MV-4-11 (cell line): ENCODE results near the gene ZNF207.
"Not testable (repeated sequence)": the region's sequence is repeated elsewhere in the genome, so short reads cannot be mapped to it uniquely, and the experiment has no call there.

ENCODE experiments used
- DNase-seq: peaks from one replicate; lab custom pipeline; 2025; lab: John Stamatoyannopoulos, UW

Gene ZNF207

DNA sequence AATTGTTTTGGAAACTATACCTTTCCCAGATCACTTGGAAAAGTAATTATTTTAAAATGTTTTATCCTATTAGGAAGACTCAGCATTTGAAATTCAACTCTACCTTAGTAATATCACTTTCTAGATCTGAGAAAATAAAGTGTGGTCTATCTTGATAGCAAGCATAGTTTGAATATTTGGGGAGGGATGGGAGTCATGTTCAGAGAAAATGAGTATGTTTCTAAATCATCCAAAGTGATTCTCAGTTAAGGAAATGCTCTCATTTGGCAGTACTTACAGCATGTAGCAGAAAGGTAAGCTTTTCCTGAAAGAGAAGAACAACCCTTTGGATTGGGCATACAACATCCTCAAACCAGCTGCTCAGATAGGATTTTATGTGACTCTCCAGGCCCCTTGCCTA, 14.9 kb upstream of the ZNF207 start:
- no peak for DNase-seq

DNA sequence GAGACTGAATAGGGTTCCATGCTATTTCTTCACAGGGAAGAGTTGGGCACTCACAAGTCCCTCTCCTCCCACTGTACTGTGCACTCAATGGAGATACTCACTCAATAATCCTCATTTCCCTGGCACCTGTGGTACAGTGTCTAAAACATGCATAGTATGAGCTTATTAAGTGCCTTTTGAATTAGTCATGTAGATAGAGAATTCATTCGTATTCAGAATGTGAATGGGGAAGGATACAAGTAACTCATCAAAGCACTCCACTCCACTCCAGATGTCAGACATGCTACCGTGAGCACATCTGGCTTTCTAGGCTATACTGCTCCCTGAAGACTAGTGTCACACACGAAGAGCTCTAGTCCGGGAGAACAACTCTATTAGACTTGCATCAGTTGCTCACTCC, 14.3 kb upstream of the ZNF207 start:
- no peak for DNase-seq

DNA sequence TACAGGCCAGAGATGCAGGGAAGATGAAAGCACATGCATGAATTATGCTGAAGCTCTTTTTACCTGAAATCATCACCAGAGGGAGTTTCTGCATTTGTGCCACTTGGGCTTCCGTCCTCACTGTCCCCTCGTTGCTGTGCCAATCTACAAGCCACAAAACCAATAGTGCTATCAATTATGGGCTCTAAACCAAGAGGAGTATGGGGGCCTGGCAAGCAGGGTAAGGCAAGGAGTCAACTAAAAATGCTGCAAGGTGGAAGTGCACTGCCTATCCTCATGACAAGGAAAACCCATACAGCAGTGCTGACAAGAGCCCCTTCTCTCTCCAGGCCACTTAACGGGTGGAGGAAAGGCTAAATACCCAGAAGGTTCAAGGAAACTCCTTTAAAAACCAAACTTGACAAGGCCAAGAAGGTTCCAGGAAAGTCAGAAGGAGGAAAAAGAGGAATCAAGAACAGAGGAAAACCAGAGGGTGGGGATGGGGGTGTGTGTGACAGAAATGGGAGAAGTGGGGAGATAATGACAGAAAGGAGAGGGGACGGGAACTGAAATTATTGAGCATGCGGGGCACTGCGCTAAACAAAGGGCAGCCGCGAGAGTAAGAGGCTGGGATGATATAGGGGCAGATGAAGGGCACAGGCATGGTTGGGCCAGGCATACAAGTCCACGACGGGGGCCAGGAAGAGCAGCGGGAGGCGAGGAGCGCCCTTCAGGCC, 8.7 kb upstream of the ZNF207 start:
- DNase-seq, result peak; percentile 60

- peak; percentile 63 for DNase-seq
Measured at GRCh38 chr17:32341857-32342602, 7.9 kb upstream of the ZNF207 start, which contains the start of gene C17orf75. Gene C17orf75, minus strand, starts transcription at chr17:32342173. Its CDS starts 34 bp downstream, at chr17:32342139.

- DNase-seq, result no peak
Measured at GRCh38 chr17:32342603-32343325, 7.2 kb upstream of the ZNF207 start.

GRCh38 chr17:32345951-32346600, 3.9 kb upstream of the ZNF207 start:
- no peak for DNase-seq

DNA sequence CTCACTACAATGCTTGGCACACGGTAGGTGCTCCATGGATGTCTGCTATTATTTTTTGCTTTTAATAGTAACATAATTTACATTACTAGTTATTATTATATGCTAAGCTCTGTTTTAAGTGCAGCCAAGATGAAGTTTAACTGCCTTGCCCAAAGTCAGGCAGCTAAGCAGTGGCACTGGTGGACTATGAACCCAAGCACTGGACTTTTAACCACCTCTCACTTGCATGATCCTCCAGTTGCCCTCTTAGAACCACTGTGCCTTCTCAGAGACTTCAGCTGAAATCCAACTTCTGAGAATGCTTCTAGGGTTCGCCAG, 1.5 kb upstream of the ZNF207 start:
- DNase-seq, result no peak

DNA sequence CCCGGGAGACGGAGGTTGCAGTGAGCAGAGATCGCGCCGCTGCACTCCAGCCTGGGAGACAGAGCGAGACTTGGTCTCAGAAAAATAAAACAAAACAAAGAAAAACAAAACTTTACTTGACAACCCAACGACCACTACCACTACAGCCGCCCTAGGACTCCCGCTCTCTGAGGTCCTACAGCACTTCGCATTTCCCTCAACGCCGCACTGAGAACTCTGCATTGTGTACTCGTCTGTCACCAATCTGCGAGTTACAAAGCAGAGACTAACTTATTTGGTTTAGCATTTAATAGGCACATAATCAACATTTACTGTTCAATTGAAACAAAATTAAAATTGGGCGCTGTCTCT, 479 bp upstream of the ZNF207 start:
- DNase-seq, result no peak

DNA sequence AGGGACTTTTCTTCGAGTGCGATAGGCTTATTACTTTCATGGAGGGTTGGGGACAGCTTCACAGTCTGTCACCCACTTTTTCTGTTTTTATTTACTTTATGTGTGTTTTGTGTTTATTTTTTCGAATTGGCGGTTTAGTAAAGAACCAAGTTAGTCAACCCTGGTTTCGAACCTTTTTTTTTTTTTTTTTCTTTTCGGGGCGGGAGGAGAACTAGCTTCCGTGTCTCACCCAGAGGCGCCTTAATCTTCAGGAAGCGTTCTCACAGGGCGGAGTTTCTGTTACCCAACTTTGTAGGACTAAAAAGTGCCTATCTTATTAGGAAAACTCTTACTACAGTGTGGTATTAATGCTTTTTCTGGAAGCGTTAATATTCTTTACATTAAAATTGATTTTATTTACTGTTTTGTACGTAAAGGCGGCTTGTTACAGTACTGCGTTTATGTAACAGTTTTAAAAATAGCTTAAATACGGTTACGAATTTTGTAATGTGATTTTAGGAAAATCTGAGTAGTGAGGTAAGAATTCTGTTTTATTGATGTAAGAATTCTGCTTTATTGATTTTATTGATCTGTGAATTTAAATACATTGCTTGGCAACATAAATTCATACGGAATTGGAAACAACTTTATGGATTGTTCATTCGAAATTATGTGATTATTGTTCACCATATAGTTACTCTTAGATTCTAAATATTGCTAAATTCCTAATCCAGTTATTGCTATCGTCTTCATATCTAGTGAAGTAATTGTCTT, 885 bp downstream of the ZNF207 start:
- peak; percentile 81 for DNase-seq

GRCh38 chr17:32352734-32353133, 2.8 kb downstream of the ZNF207 start:
- not testable (repeated sequence) for DNase-seq

DNA sequence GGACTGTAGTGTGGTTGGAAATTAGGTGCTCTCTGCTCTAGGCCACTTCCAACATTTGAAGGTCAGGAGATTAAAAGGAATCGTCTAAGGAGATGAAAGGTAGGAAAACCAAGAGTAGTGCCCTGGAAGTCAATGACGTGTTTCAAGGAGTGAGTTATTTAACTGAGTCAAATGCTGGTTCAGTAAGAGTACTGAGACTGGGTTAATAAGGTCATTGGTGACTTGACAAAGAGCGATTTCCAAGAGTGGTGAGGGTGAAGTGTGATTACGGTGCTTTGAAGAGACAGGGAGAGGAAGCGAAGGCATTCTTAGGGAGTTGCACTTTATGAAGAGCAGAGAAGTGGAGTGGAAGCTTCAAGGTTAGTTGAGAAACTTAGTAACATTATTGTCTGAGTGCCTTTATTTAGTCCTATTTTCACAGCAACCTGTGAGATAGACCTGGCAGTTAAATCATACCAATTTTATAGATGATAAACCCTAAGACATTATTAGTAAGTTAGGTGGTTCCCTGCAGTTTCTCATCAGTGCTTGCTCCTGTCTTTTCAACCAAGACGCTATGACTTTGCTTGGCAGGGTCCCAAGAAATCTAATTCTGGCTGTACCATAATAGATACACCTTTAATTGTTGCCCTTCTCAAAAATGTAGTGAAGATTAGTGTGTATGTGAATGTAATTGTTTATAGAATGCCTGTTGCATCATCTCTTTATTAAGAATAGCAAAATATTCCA, 5.9 kb downstream of the ZNF207 start:
- DNase-seq, result no peak

DNA sequence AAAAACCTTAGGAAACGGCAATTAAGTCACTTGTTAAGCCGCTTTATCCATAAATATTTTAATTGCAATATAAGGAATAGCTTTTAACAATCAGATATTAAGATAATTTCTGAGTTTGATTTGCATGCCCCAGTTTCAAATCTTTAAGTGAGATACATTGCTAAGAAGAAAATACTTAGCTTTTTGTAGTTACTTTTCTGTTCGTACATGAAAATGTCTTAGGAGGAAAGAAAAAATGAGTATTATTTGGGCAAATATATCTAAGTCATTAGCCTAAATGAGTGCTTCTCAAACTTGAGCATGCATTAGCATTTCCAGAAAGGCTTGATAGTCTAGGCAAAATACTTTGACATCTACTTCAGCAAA, 6.4 kb downstream of the ZNF207 start:
- DNase-seq, result no peak

- no peak for DNase-seq
Measured at GRCh38 chr17:32356750-32357149, 6.8 kb downstream of the ZNF207 start.

GRCh38 chr17:32357615-32358014, 7.7 kb downstream of the ZNF207 start:
- no peak for DNase-seq

- DNase-seq, result no peak
Measured at GRCh38 chr17:32361270-32361669, 11.3 kb downstream of the ZNF207 start.

GRCh38 chr17:32370426-32370825, 20.5 kb downstream of the ZNF207 start:
- no peak for DNase-seq

GRCh38 chr17:32382526-32383223, 32.7 kb downstream of the ZNF207 start:
- DNase-seq, result no peak

- DNase-seq, result no peak
Measured at GRCh38 chr17:32383926-32384434, 34.0 kb downstream of the ZNF207 start.

- DNase-seq, result peak; percentile 64
Measured at GRCh38 chr17:32385121-32385520, 35.2 kb downstream of the ZNF207 start.

DNA sequence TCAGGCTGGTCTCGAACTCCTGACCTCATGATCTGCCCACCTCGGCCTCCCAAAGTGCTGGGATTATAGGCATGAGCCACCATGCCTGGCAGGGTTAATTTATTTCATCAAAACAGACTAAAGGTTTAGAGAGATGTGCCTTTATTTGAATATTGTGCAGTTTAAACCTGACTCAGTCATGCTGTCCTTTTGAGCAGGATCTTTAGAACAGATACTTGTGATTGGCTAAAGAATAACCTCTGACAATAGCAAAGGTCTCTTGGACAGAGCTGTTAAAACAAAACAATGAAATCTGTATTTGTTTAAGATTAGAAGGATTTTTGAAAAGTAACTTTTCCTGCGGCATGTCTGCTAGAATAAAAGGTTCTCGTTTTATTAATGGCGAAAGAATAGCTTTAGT, 36.0 kb downstream of the ZNF207 start:
- no peak for DNase-seq
